ENCODE results near the gene ADAMTS15. TPM values are rescaled to one million over a fixed set of nuclear protein-coding genes. Genes with fewer than 3 reads are reported as not detected.

Gene ADAMTS15
- total and polyA plus RNA-seq, 11 donors: 5.3 to 71.0 (median 16.7) TPM

- no peaks in the 10 kb centered on the region for H3K36me3 ChIP-seq
- peak in 1 of 5 donors; percentile 44 for DNase-seq
- no peak overlapping the region for H3K4me3 ChIP-seq
- ATAC-seq: no peak
- peaks cover 0 to 47% (median 20%) of the 10 kb centered on the region in 12 donors for H3K4me1 ChIP-seq
- H3K27me3 ChIP-seq: no peaks in the 10 kb centered on the region
- no peaks in the 10 kb centered on the region for H3K9me3 ChIP-seq
- 92 to 96% (median 94%) methylated on average over 11 of the region's 11 CpGs for WGBS, 4 donors
- no peak overlapping the region for H3K27ac ChIP-seq
- TF ChIP-seq, protein P1, sequence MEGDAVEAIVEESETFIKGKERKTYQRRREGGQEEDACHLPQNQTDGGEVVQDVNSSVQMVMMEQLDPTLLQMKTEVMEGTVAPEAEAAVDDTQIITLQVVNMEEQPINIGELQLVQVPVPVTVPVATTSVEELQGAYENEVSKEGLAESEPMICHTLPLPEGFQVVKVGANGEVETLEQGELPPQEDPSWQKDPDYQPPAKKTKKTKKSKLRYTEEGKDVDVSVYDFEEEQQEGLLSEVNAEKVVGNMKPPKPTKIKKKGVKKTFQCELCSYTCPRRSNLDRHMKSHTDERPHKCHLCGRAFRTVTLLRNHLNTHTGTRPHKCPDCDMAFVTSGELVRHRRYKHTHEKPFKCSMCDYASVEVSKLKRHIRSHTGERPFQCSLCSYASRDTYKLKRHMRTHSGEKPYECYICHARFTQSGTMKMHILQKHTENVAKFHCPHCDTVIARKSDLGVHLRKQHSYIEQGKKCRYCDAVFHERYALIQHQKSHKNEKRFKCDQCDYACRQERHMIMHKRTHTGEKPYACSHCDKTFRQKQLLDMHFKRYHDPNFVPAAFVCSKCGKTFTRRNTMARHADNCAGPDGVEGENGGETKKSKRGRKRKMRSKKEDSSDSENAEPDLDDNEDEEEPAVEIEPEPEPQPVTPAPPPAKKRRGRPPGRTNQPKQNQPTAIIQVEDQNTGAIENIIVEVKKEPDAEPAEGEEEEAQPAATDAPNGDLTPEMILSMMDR (IDR thresholded peaks at IDR 0.05): no peak
- no peak for TF ChIP-seq POLR2A (IDR thresholded peaks at IDR 0.05)
- intact Hi-C loops (cut with DNase I): no loop called here
These were observed 43.0 kb upstream of the ADAMTS15 start for GRCh38 chr11:130405428-130405827.

GRCh38 chr11:130407978-130408377, 40.5 kb upstream of the ADAMTS15 start:
- peak in 4 of 5 donors; percentile 51 to 87 (median 62) for DNase-seq
- peaks cover 0 to 24% (median 8%) of the 10 kb centered on the region in 12 donors for H3K4me1 ChIP-seq
- H3K27ac ChIP-seq: peak overlapping the region in 4 of 12 donors; percentile 8 to 76 (median 43)
- H3K9me3 ChIP-seq: no peaks in the 10 kb centered on the region
- WGBS, 4 donors: 19 to 24% (median 23%) methylated on average over 7 of the region's 7 CpGs
- no peak for TF ChIP-seq POLR2A (IDR thresholded peaks at IDR 0.05)
- TF ChIP-seq, protein P1 (IDR thresholded peaks at IDR 0.05): no peak
- no peak overlapping the region for H3K4me3 ChIP-seq
- intact Hi-C loops (cut with DNase I): no loop called here
- no peaks in the 10 kb centered on the region for H3K27me3 ChIP-seq
- H3K36me3 ChIP-seq: no peaks in the 10 kb centered on the region
- peak in 3 of 4 donors; percentile 59 to 67 (median 66) for ATAC-seq

GRCh38 chr11:130408401-130408890, 40.0 kb upstream of the ADAMTS15 start:
- WGBS, 4 donors: 77 to 85% (median 83%) methylated on average over 7 to 18 of the region's 18 CpGs
- Histone ChIP-seq H3K27me3 (no peaks in the 10 kb centered on the region), H3K4me3 (no peak overlapping the region), H3K36me3 (no peaks in the 10 kb centered on the region), H3K27ac (peak overlapping the region in 3 of 12 donors; percentile 27 to 76 (median 59)), H3K4me1 (peaks cover 0 to 19% (median 6%) of the 10 kb centered on the region in 12 donors), H3K9me3 (no peaks in the 10 kb centered on the region)
- intact Hi-C loops (cut with DNase I): no loop called here
- TF ChIP-seq, protein P1 (IDR thresholded peaks at IDR 0.05): no peak
- no peak for TF ChIP-seq POLR2A (IDR thresholded peaks at IDR 0.05)
- peak in 1 of 4 donors; percentile 2 for ATAC-seq
- DNase-seq: no peak

DNA sequence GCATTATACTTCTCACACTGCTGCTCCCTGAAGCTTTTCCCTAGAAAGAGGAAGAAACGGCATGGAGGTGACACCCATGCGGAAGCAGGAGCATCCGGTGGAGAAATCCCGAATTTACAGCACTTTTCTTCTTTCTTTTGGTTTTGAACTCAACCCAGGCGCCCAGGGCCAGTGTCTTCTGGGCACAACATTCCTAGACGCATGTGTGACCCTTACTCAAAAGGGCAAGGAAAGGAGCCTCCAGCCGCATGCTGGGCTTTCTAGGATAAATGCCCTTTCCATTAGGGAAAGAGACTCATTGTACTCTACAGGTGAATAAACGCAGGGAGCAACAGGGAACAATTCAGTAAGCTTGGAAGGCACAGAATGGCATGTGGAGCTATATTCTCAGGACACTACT, 39.5 kb upstream of the ADAMTS15 start:
- Histone ChIP-seq H3K27ac (peak overlapping the region in 1 of 12 donors; percentile 76), H3K36me3 (no peaks in the 10 kb centered on the region), H3K9me3 (no peaks in the 10 kb centered on the region), H3K4me1 (peaks cover 0 to 15% (median 4%) of the 10 kb centered on the region in 12 donors), H3K27me3 (no peaks in the 10 kb centered on the region), H3K4me3 (no peak overlapping the region)
- DNase-seq (no peak), ATAC-seq (no peak)
- TF ChIP-seq POLR2A (IDR thresholded peaks at IDR 0.05): no peak
- TF ChIP-seq, protein P1 (IDR thresholded peaks at IDR 0.05): no peak
- intact Hi-C loops (cut with DNase I): no loop called here
- WGBS, 4 donors: 87 to 93% (median 90%) methylated on average over 8 of the region's 8 CpGs

Measured in heart left ventricle (tissue), 16 donors.